ENCODE data around the gene YY1.

DNA sequence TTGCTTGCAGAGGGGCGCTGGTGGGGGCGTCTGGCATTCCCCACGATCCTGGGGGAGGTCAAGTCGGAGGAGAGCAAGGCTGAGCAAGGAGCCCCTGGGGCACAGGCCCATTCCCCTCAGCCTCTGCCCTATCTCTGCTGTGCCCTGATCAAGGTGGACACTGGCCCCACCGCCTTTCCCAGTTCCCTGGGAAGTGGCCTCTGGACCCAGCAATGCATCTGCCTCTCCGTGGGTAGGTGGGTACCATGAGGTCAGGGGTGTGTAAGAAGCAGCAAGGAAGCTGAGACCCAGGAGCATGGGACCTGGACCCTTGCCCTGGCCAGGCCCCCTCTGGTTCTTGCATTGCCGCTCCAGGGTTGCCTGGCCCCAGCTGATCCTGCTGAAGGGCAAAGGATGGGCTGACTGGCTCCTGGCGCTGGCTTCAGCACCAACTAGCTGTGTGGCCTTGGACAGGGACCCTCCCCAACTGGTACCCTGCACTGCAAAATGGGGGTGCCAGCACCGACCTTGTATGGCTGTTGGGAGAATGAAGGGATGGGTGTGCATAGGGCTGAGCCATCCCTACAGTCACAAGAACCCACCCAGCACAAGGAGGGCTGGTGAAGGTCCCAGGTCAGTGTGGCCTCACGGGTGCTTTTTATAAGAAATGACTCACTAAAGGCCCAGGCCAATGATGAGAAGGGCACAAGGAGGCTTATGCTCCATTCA, 47.7 kb downstream of the YY1 start:
- TF ChIP-seq GATA1 (IDR thresholded peaks at IDR 0.05; ENCODE audit: low read depth, low read length) (no peak), POLR2A (IDR thresholded peaks at IDR 0.05; ENCODE audit: low read length) (no peak)
